ENCODE measurements around the gene PRDX5. TPM values are rescaled to one million over a fixed set of nuclear protein-coding genes. Genes with fewer than 3 reads are reported as not detected.

The PRDX5 gene
- total and polyA plus RNA-seq, 2 donors (not counting 1 experiment from before 2014, with no cell fraction given), result 50.4 to 95.5 TPM

GRCh38 chr11:64341429-64341828 is 23.5 kb downstream of the PRDX5 start:
- intact Hi-C loops (cut with micrococcal nuclease), result no loop called here
- peaks cover 4 to 46% of the 10 kb centered on the region in 2 experiments for H3K36me3 ChIP-seq (replicated peaks in 1 of 2; ENCODE audit: control extremely low read depth in 1 of 2, control insufficient read depth in 1 of 2, extremely low read depth in 1 of 2, insufficient read depth in 2 of 2, low read length in 1 of 2)
- Mint-ChIP-seq H3K4me1 (peaks cover 52% of the 10 kb centered on the region), H3K4me3 (peak overlapping the region; percentile 89), H3K27ac (peak overlapping the region; percentile 94), H3K27me3 (no peaks in the 10 kb centered on the region), H3K9me3 (ENCODE audit: insufficient read depth) (no peaks in the 10 kb centered on the region)
- DNase-seq, result peak; percentile 32
- H3K79me2 ChIP-seq (ENCODE audit: control insufficient read depth, insufficient read depth, low read length), result peaks cover 39% of the 10 kb centered on the region
- peak overlapping the region; percentile 94 for H3K9ac ChIP-seq (ENCODE audit: low read length)
- TF ChIP-seq CTCF (IDR thresholded peaks at IDR 0.05), result no peak
- TF ChIP-seq EZH2 (IDR thresholded peaks at IDR 0.05; ENCODE audit: borderline replicate concordance, insufficient read depth, low read depth, low read length, poor library complexity, severe bottlenecking), result no peak
- no peak for ATAC-seq (ENCODE audit: low read depth)
- no peaks in the 10 kb centered on the region for H3K27me3 ChIP-seq (replicated peaks in 1 of 4; ENCODE audit: control extremely low read depth in 1 of 4, control insufficient read depth in 3 of 4, insufficient read depth in 4 of 4, low read length in 3 of 4)
- no peak overlapping the region for H3K27ac ChIP-seq (ENCODE audit: low read length in 2 of 2)
- CTCF ChIA-PET, result interaction anchor here (1.1 to 5.5 kb wide), 6 partner anchors 9 to 148 kb away, joined by 3 to 63 read pairs (median 18); partner anchors contain the start of genes ESRRA, PRDX5, RPS6KA4 and TRMT112
- H4K20me1 ChIP-seq (ENCODE audit: control insufficient read depth, insufficient read depth, low read length, poor library complexity, severe bottlenecking), result peaks cover 51% of the 10 kb centered on the region
- peaks cover 30 to 39% of the 10 kb centered on the region in 2 donors for H3K4me1 ChIP-seq (ENCODE audit: control insufficient read depth in 2 of 2, insufficient read depth in 2 of 2, low read length in 2 of 2)
- no peaks in the 10 kb centered on the region for H3K9me3 ChIP-seq (ENCODE audit: control extremely low read depth in 1 of 3, control insufficient read depth in 2 of 3, insufficient read depth in 1 of 3, low read length in 2 of 3)
- no peak overlapping the region for H2AFZ ChIP-seq (ENCODE audit: insufficient read depth, low read depth, low read length, poor library complexity, severe bottlenecking)
- POLR2A ChIA-PET, result interaction anchor here (0.6 to 3.4 kb wide), 5 partner anchors 10 to 40 kb away, joined by 3 to 50 read pairs (median 8); partner anchors contain the start of genes ESRRA, PRDX5 and TRMT112
- peak overlapping the region in 1 of 5 experiments; percentile 89 for H3K4me3 ChIP-seq (ENCODE audit: control extremely low read depth in 1 of 5, extremely low read depth in 1 of 5, insufficient read depth in 1 of 5, low read depth in 2 of 5, low read length in 4 of 5)
- peak overlapping the region; percentile 98 for H3K4me2 ChIP-seq (replicated peaks; ENCODE audit: low read depth, low read length, poor library complexity, severe bottlenecking)
- WGBS (ENCODE audit: insufficient coverage), result 92% methylated on average over 21 of the region's 21 CpGs

All from B cell (primary cell).